K562 (cell line): ENCODE measurements around the gene BFSP2. TPM values are rescaled to one million over a fixed set of nuclear protein-coding genes. Genes with fewer than 3 reads are reported as not detected.
A peak's percentile ranks its signal among the peaks of the same experiment; 100 is the strongest.

Source experiments
- ATAC-seq: fragments of 200-7000 bp; cut with Tn5 transposase; 3 replicates; pipeline ENCODE4 v1.9.1; 2020; ENCODE audit warnings: moderate library complexity
- BruUV-seq: library from RNA; stranded (reverse); fragments of 400-500 nt; replicated peaks from 2 replicates; lab custom pipeline; 2021; lab: Mats Ljungman, UMichigan
- CTCF ChIA-PET: fragments of 300-600 bp; formaldehyde crosslinking; extraction: SDS; loops from one replicate; lab custom pipeline; 2021; ENCODE audit warnings: low intra/inter-chr PET ratio; lab: Yijun Ruan, JAX
- POLR2A ChIA-PET: fragments of 300-600, 350-650 bp; sonication (Branson Sonifier 250); formaldehyde crosslinking; extraction: SDS; loops from one replicate; lab custom pipeline; 2021; ENCODE audit warnings: antibody characterized with exemption, inconsistent platforms; lab: Yijun Ruan, JAX
- DNase-seq, 4 experiments: peaks; one replicate each; pipeline versions ENCODE4 v3.0.0 to v3.0.0-alpha.2; 2011 to 2018; ENCODE audit warnings: low spot score in 3 of 4, mixed read lengths in 3 of 4; ENCODE audit errors: extremely low read depth in 1 of 4
- FAIRE-seq: peaks from 2 replicates; lab custom pipeline; 2011; peaks lifted over from hg19 to GRCh38; lab: Jason Lieb, UNC
- H2AFZ ChIP-seq: 2 replicates; pipeline ENCODE4 v1.6.0; 2011; ENCODE audit warnings: low read depth, low read length, control low read depth, inconsistent platforms
- H3K27ac ChIP-seq: fragments of 200-600 bp; 3 replicates; pipeline ENCODE4 v1.8.0; 2011; ENCODE audit warnings: low read depth, mild to moderate bottlenecking, control low read depth, inconsistent platforms, low read length, moderate library complexity, mixed read lengths; ENCODE audit errors: extremely low read depth
- H3K27me3 ChIP-seq, 2 experiments: fragments of 300-600 bp in 1 of 2; 2 replicates in 1 of 2; 3 replicates in 1 of 2; pipeline versions ENCODE4 v1.6.0 to v1.8.0; 2011; ENCODE audit warnings: inconsistent platforms in 2 of 2, low read length in 2 of 2, mild to moderate bottlenecking in 1 of 2, mixed read lengths in 1 of 2, moderate library complexity in 1 of 2; ENCODE audit not compliant: control insufficient read depth in 2 of 2, insufficient read depth in 2 of 2
- H3K36me3 ChIP-seq: fragments of 300-600 bp; 3 replicates; pipeline ENCODE4 v1.8.0; 2011; ENCODE audit warnings: mild to moderate bottlenecking, low read length, inconsistent platforms; ENCODE audit not compliant: control insufficient read depth, insufficient read depth
- H3K4me1 ChIP-seq, 2 experiments: fragments of 200-600 bp in 1 of 2; replicated peaks in 1 of 2; 2 replicates in 1 of 2; 3 replicates in 1 of 2; pipeline versions ENCODE4 v1.5.1 to v1.8.0; 2011; ENCODE audit warnings: inconsistent platforms in 2 of 2, low read length in 2 of 2, mild to moderate bottlenecking in 1 of 2, mixed read lengths in 1 of 2, moderate library complexity in 1 of 2; ENCODE audit not compliant: control insufficient read depth in 2 of 2, insufficient read depth in 2 of 2
- H3K4me2 ChIP-seq: 2 replicates; pipeline ENCODE4 v1.6.1; 2011; ENCODE audit warnings: low read length, control low read depth, inconsistent platforms, mixed read lengths; ENCODE audit not compliant: insufficient read depth
- H3K4me3 ChIP-seq: fragments of 200-600 bp; sonication (generic), shearing (Covaris generic); 2 replicates; pipeline ENCODE4 v1.5.1; 2016; ENCODE audit warnings: control low read depth, inconsistent platforms
- H3K79me2 ChIP-seq: fragments of 200-600 bp; 3 replicates; pipeline ENCODE4 v1.8.0; 2011; ENCODE audit warnings: low read length, inconsistent platforms; ENCODE audit not compliant: control insufficient read depth, insufficient read depth
- H3K9ac ChIP-seq, 2 experiments: 2 replicates each; pipeline versions ENCODE4 v1.6.0 to v1.6.1; 2011; ENCODE audit warnings: low read depth in 2 of 2, low read length in 2 of 2, control low read depth in 1 of 2, inconsistent platforms in 1 of 2, mild to moderate bottlenecking in 1 of 2, mixed read lengths in 1 of 2; ENCODE audit not compliant: insufficient read depth in 1 of 2
- H3K9me1 ChIP-seq: one replicate; pipeline ENCODE4 v1.6.0; 2011; ENCODE audit warnings: inconsistent platforms, mild to moderate bottlenecking, low read length, moderate library complexity; ENCODE audit not compliant: control insufficient read depth, insufficient read depth
- H3K9me3 ChIP-seq: replicated peaks from 2 replicates; pipeline ENCODE4 v1.5.1; 2011; ENCODE audit warnings: low read depth, low read length, inconsistent platforms; ENCODE audit not compliant: control insufficient read depth, insufficient read depth
- H4K20me1 ChIP-seq: replicated peaks from 2 replicates; pipeline ENCODE4 v1.6.1; 2011; ENCODE audit warnings: low read length, inconsistent platforms, mixed read lengths; ENCODE audit not compliant: control insufficient read depth, insufficient read depth
- CEBPG ChIP-seq, 3 experiments: fragments of 200-800 bp in 1 of 3; sonication (Bioruptor generic) in 1 of 3; sonication (generic) in 1 of 3; formaldehyde crosslinking in 1 of 3; IDR thresholded peaks in 2 of 3; conservative IDR thresholded peaks in 1 of 3; 2 replicates each; pipeline versions ENCODE4 v1.6.1 to v1.8.0; 2016 to 2022; ENCODE audit warnings: missing compliant biosample characterization in 2 of 3, missing genetic modification characterization in 2 of 3, mild to moderate bottlenecking in 1 of 3, missing genetic modification reagents in 1 of 3
- MAFK ChIP-seq: IDR thresholded peaks from 2 replicates; pipeline ENCODE4 v1.6.1; 2011; ENCODE audit warnings: low read length, improper control_type of control experiment
- MEF2A ChIP-seq: IDR thresholded peaks from 2 replicates; pipeline ENCODE4 v1.6.1; 2011; ENCODE audit warnings: low read depth, mild to moderate bottlenecking, low read length, moderate library complexity; ENCODE audit not compliant: control insufficient read depth
- YY1 ChIP-seq, 3 experiments: IDR thresholded peaks; 2 replicates each; pipeline ENCODE4 v1.6.1; 2011; ENCODE audit warnings: low read length in 2 of 3, mild to moderate bottlenecking in 2 of 3, moderate library complexity in 2 of 3, borderline replicate concordance in 1 of 3, control low read depth in 1 of 3, low read depth in 1 of 3; ENCODE audit not compliant: insufficient read depth in 3 of 3, insufficient replicate concordance in 2 of 3, control insufficient read depth in 1 of 3, insufficient read length in 1 of 3; ENCODE audit errors: extremely low read depth in 1 of 3
- WGBS: fragments of 100-300 bp; shearing (Covaris generic); methylation state at CpG from one replicate; pipeline ENCODE4 v1.1.6; 2016; ENCODE audit warnings: low coverage, mixed read lengths; ENCODE audit not compliant: insufficient coverage; ENCODE audit errors: missing lambda C conversion rate; 5-methylcytosine and 5-hydroxymethylcytosine counted together
- in situ Hi-C: fragments of 300-500 bp; cut with MboI; formaldehyde crosslinking; loops from 4 replicates; pipeline ENCODE4 v1.15.0; 2018; ENCODE audit warnings: inconsistent platforms, mixed read lengths
- intact Hi-C: fragments of 100-400 bp; cut with micrococcal nuclease; formaldehyde crosslinking; loops from 2 replicates; pipeline ENCODE4 v1.14.2; 2022
- polyA plus RNA-seq, 8 experiments: library from polyadenylated mRNA; depleted of rRNA in 4 of 8; stranded (reverse) in 5 of 8; unstranded in 3 of 8; fragments of >200 nt; fragmentation: Nextera tagmentation in 2 of 8; fragmentation: Illumina TruSeq in 1 of 8; extraction: Ambion mirVana in 2 of 8; extraction: Trizol in 1 of 8; gene quantifications; 2 replicates each; pipeline versions ENCODE4 v1.2.1 to v1.2.3, GENCODE V29; 2011 to 2014; ENCODE audit warnings: inconsistent platforms in 1 of 8, missing spikeins in 1 of 8
- total RNA-seq, 7 experiments: library from RNA; depleted of rRNA in 6 of 7; stranded (reverse); fragments of >200 nt in 6 of 7; fragmentation: Illumina TruSeq in 2 of 7; extraction: Trizol in 2 of 7; gene quantifications; 2 replicates each; pipeline versions ENCODE4 v1.2.1 to v1.2.3, GENCODE V29; 2011 to 2021; ENCODE audit warnings: low replicate concordance in 1 of 7

The BFSP2 gene
- total and polyA plus RNA-seq, 9 of the 15 experiments (the other 6 are each of a cell fraction or from before 2014, with no cell fraction given) = not detected

GRCh38 chr3:133448478-133449122 is 48.7 kb downstream of the BFSP2 start:
- intact Hi-C loops (no loop called here), in situ Hi-C loops (no loop called here)
- Histone ChIP-seq H3K9ac (no peak overlapping the region), H3K27ac (no peak overlapping the region), H3K36me3 (no peaks in the 10 kb centered on the region), H3K4me1 (no peaks in the 10 kb centered on the region), H3K9me3 (no peaks in the 10 kb centered on the region), H4K20me1 (no peaks in the 10 kb centered on the region), H3K9me1 (no peaks in the 10 kb centered on the region), H2AFZ (no peak overlapping the region), H3K27me3 (peaks cover 0 to 4% of the 10 kb centered on the region in 2 experiments; a peak in 3 of 5 replicates), H3K4me3 (no peak overlapping the region), H3K4me2 (no peak overlapping the region), H3K79me2 (no peaks in the 10 kb centered on the region)
- ChIA-PET CTCF (no interaction called here), POLR2A (no interaction called here)
- ATAC-seq = no peak
- no peak for FAIRE-seq
- TF ChIP-seq YY1 (IDR thresholded peaks at IDR 0.05; ENCODE audit: borderline replicate concordance in 1 of 3, control insufficient read depth in 1 of 3, extremely low read depth in 1 of 3, insufficient read depth in 3 of 3, insufficient read length in 1 of 3, insufficient replicate concordance in 2 of 3, low read depth in 1 of 3, low read length in 2 of 3) = peak in 1 of 3 experiments; percentile 28
- no peak for TF ChIP-seq MAFK
- no peak for DNase-seq
- WGBS = 6% methylated on average over 4 of the region's 4 CpGs
- no TSS peak for BruUV-seq

DNA sequence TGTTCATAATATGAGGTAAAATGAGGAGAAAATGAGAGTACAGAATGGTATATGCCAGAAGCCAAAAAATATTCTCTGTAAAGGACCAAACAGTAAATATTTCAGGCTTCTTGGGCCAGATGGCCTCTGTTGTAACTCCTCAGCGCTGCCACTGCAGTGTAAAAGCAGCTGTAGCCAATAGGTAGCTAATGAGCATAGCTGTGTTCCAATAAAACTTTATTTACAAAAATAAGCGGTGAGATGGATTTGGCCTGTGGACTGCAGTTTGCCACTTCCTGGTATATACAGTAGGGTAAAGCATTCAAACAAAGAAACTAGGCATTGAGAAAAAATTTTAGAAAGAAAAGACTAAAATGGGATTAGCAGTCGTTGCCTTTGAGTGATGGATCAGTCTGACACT is 51.5 kb downstream of the BFSP2 start:
- ATAC-seq (no peak), DNase-seq (no peak), FAIRE-seq (no peak)
- no peak overlapping the region for H3K9ac ChIP-seq
- H3K9me3 ChIP-seq = no peaks in the 10 kb centered on the region
- no peak overlapping the region for H2AFZ ChIP-seq
- H3K9me1 ChIP-seq = no peaks in the 10 kb centered on the region
- WGBS = 2% methylated on average over 3 of the region's 3 CpGs
- no peaks in the 10 kb centered on the region for H4K20me1 ChIP-seq
- ChIA-PET POLR2A (interaction anchor here (0.7 kb wide), 1 partner anchor 253 kb away, joined by 3 read pairs; no protein-coding TSS in a partner anchor), CTCF (no interaction called here)
- no peaks in the 10 kb centered on the region for H3K4me1 ChIP-seq
- H3K4me3 ChIP-seq = no peak overlapping the region
- H3K36me3 ChIP-seq = no peaks in the 10 kb centered on the region
- intact Hi-C loops (no loop called here), in situ Hi-C loops (no loop called here)
- no TSS peak for BruUV-seq
- no peaks in the 10 kb centered on the region for H3K79me2 ChIP-seq
- peaks cover 0 to 4% of the 10 kb centered on the region in 2 experiments; a peak in 2 of 5 replicates for H3K27me3 ChIP-seq
- no peak overlapping the region for H3K4me2 ChIP-seq
- no peak overlapping the region for H3K27ac ChIP-seq
- no peak for TF ChIP-seq CEBPG (CRISPR knock-in tag; IDR thresholded peaks at IDR 0.05)
- TF ChIP-seq CEBPG (tag; conservative IDR thresholded peaks at IDR 0.05 in 1 of 2, IDR thresholded peaks at IDR 0.05 in 1 of 2) = no peak
- no peak for TF ChIP-seq MEF2A
